Measurements from ENCODE around the gene IPO5. TPM values are rescaled to one million over a fixed set of nuclear protein-coding genes. Genes with fewer than 3 reads are reported as not detected.

The IPO5 gene
- total RNA-seq: 10 to 100 TPM; 61.9 to 97.7 (median 78.2) TPM
- 10 to 100 TPM; 17.8 to 23.9 (median 23.1) TPM for polyA plus RNA-seq
- long read RNA-seq, donor 1, transcript IPO5-222 (26 exons, 3,419 nt): major isoform, 8 of 35 reads
- long read RNA-seq, donor 1, partial matches to known transcripts: 27 of 35 reads
- long read RNA-seq, donor 1, other reads (novel, unspliced or antisense): 0 of 35 reads
- long read RNA-seq, donor 2, transcript IPO5-222 (26 exons, 3,419 nt): major isoform, 10 of 17 reads
- long read RNA-seq, donor 2, partial matches to known transcripts: 6 of 17 reads
- long read RNA-seq, donor 2, other reads (novel, unspliced or antisense): 0 of 17 reads

GRCh38 chr13:97953376-97953970, at the start of gene IPO5:
TSS of gene IPO5 (plus strand) at chr13:97953675. CDS start at chr13:97976697, 23,022 bp downstream.
- Histone ChIP-seq H3K4me3 (no peak within 1 kb of the TSS), H3K9me3 (no peaks in the 10 kb centered on the region), H3K27ac (no peak within 1 kb of the TSS), H3K4me1 (no peaks in the 10 kb centered on the region), H3K27me3 (replicated peaks in 1 of 7) (no peaks in the 10 kb centered on the region), H3K36me3 (no peaks in the 10 kb centered on the region)
- DNase-seq: no peak
- intact Hi-C loops (cut with DNase I; ENCODE audit: low total_unique reads): no loop called here
- 60 to 69% (median 66%) methylated on average over 10 of the region's 10 CpGs for WGBS, 5 donors
- TF ChIP-seq CTCF (IDR thresholded peaks at IDR 0.05 in 8 of 11, conservative IDR thresholded peaks at IDR 0.05 in 3 of 11) (no peak), POLR2A (IDR thresholded peaks at IDR 0.05) (no peak), POLR2AphosphoS5 (IDR thresholded peaks at IDR 0.05) (no peak)

- Histone ChIP-seq H3K9me3 (peaks cover 0 to 6% (median 0%) of the 10 kb centered on the region in 8 donors), H3K4me1 (no peaks in the 10 kb centered on the region), H3K27ac (no peak overlapping the region), H3K27me3 (replicated peaks in 1 of 7) (peaks cover 0 to 7% (median 0%) of the 10 kb centered on the region in 7 donors), H3K36me3 (no peaks in the 10 kb centered on the region), H3K4me3 (no peak overlapping the region)
- intact Hi-C loops (cut with DNase I; ENCODE audit: low total_unique reads): no loop called here
- 81 to 97% (median 87%) methylated on average over 2 of the region's 2 CpGs for WGBS, 5 donors
- DNase-seq: no peak
- TF ChIP-seq CTCF (IDR thresholded peaks at IDR 0.05 in 8 of 11, conservative IDR thresholded peaks at IDR 0.05 in 3 of 11) (no peak), POLR2A (IDR thresholded peaks at IDR 0.05) (no peak), POLR2AphosphoS5 (IDR thresholded peaks at IDR 0.05) (no peak)
Observed at GRCh38 chr13:97904059-97904458, 49.4 kb upstream of the IPO5 start.

GRCh38 chr13:97905517-97905916, 48.0 kb upstream of the IPO5 start:
- H3K27ac ChIP-seq: no peak overlapping the region
- no peak for DNase-seq
- H3K9me3 ChIP-seq: peaks cover 0 to 6% (median 0%) of the 10 kb centered on the region in 8 donors
- intact Hi-C loops (cut with DNase I; ENCODE audit: low total_unique reads): no loop called here
- H3K4me3 ChIP-seq: no peak overlapping the region
- TF ChIP-seq POLR2AphosphoS5 (IDR thresholded peaks at IDR 0.05): no peak
- no peak for TF ChIP-seq CTCF (IDR thresholded peaks at IDR 0.05 in 8 of 11, conservative IDR thresholded peaks at IDR 0.05 in 3 of 11)
- no peak for TF ChIP-seq POLR2A (IDR thresholded peaks at IDR 0.05)
- peaks cover 0 to 7% (median 0%) of the 10 kb centered on the region in 7 donors for H3K27me3 ChIP-seq (replicated peaks in 1 of 7)
- H3K4me1 ChIP-seq: no peaks in the 10 kb centered on the region
- H3K36me3 ChIP-seq: no peaks in the 10 kb centered on the region
- 67 to 83% (median 70%) methylated on average over 1 of the region's 1 CpG for WGBS, 5 donors
